Liver (tissue), 3 donors: ENCODE results near the gene TMEM168.

ENCODE experiments used
- CTCF ChIP-seq: fragments of 150-350 bp; IDR thresholded peaks from 2 replicates; pipeline ENCODE4 v1.5.1; 2017; ENCODE audit warnings: improper control_type of control experiment, low read depth, low read length; ENCODE audit not compliant: missing input control
- MAX ChIP-seq: IDR thresholded peaks from 2 replicates; pipeline ENCODE4 v1.6.1; 2016; ENCODE audit warnings: antibody characterized with exemption
- RAD21 ChIP-seq, 2 donors: IDR thresholded peaks; 2 replicates each; pipeline ENCODE4 v1.6.1; 2016; ENCODE audit warnings: antibody characterized with exemption in 2 of 2, mild to moderate bottlenecking in 2 of 2
- TAF1 ChIP-seq: conservative IDR thresholded peaks from 2 replicates; pipeline ENCODE4 v1.6.1; 2016; ENCODE audit warnings: antibody characterized with exemption, mild to moderate bottlenecking
- donor health status: healthy.
- donor health status: healthy.

GRCh38 chr7:112726076-112726475 is 64.1 kb downstream of the TMEM168 start:
- TF ChIP-seq RAD21 (IDR thresholded peaks at IDR 0.05) (no peak), CTCF (no peak), MAX (no peak), TAF1 (no peak)
